ENCODE measurements around the gene MKS1.

The MKS1 gene

DNA sequence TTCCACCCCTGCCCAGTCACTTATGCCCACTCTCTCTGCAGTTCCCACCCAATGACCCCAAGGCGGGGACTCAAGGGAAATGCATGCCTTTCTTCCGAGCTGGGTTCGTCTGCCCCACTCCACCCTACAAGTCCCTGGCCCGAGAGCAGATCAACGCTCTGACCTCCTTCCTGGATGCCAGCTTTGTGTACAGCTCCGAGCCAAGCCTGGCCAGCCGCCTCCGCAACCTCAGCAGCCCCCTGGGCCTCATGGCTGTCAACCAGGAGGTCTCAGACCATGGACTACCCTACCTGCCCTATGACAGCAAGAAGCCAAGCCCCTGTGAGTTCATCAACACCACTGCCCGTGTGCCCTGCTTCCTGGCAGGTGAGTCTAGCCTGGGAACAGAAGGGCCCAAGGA is 33.1 kb upstream of the MKS1 start:
- Histone ChIP-seq H3K4me1 (ENCODE audit: insufficient read depth, low read length) (no peaks in the 10 kb centered on the region), H3K36me3 (ENCODE audit: insufficient read depth, low read depth, low read length) (no peaks in the 10 kb centered on the region), H3K9me3 (ENCODE audit: insufficient read depth, low read depth, low read length) (peaks cover 8% of the 10 kb centered on the region; the same call in 1 of the 2 replicates), H3K9ac (ENCODE audit: low read depth, low read length) (no peak overlapping the region), H3K27me3 (ENCODE audit: insufficient read depth, low read length) (peaks cover 79% of the 10 kb centered on the region), H3K4me3 (ENCODE audit: low read length) (no peak overlapping the region), H3K27ac (ENCODE audit: low read length) (no peak overlapping the region)

GRCh38 chr17:58250344-58251011 is 31.4 kb upstream of the MKS1 start:
- Histone ChIP-seq H3K4me1 (ENCODE audit: insufficient read depth, low read length) (no peaks in the 10 kb centered on the region), H3K36me3 (ENCODE audit: insufficient read depth, low read depth, low read length) (no peaks in the 10 kb centered on the region), H3K9me3 (ENCODE audit: insufficient read depth, low read depth, low read length) (peaks cover 8% of the 10 kb centered on the region; the same call in 1 of the 2 replicates), H3K27ac (ENCODE audit: low read length) (no peak overlapping the region), H3K27me3 (ENCODE audit: insufficient read depth, low read length) (peaks cover 96% of the 10 kb centered on the region), H3K4me3 (ENCODE audit: low read length) (no peak overlapping the region), H3K9ac (ENCODE audit: low read depth, low read length) (no peak overlapping the region)

- Histone ChIP-seq H3K36me3 (ENCODE audit: insufficient read depth, low read depth, low read length) (no peaks in the 10 kb centered on the region), H3K9me3 (ENCODE audit: insufficient read depth, low read depth, low read length) (peaks cover 8% of the 10 kb centered on the region; the same call in 1 of the 2 replicates), H3K27ac (ENCODE audit: low read length) (no peak overlapping the region), H3K9ac (ENCODE audit: low read depth, low read length) (no peak overlapping the region), H3K27me3 (ENCODE audit: insufficient read depth, low read length) (peaks cover 97% of the 10 kb centered on the region), H3K4me1 (ENCODE audit: insufficient read depth, low read length) (no peaks in the 10 kb centered on the region), H3K4me3 (ENCODE audit: low read length) (peak overlapping the region; percentile 63)
Observed at GRCh38 chr17:58249270-58250133, 30.4 kb upstream of the MKS1 start.

DNA sequence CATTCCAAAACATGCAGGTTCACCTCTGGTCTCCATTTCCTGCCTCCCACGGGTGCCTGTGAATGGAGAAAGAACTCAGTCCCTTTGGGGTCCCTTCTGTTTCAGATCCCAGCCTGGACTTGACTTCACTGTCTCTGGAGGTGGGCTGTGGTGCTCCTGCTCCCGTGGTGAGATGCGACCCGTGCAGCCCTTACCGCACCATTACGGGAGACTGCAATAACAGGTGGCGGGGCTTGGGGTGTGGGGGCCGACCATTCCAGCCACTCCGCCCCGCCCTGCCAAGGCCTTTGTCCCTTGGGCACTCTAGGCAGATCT is 29.9 kb upstream of the MKS1 start:
- Histone ChIP-seq H3K9me3 (ENCODE audit: insufficient read depth, low read depth, low read length) (peaks cover 8% of the 10 kb centered on the region; the same call in 1 of the 2 replicates), H3K4me1 (ENCODE audit: insufficient read depth, low read length) (no peaks in the 10 kb centered on the region), H3K36me3 (ENCODE audit: insufficient read depth, low read depth, low read length) (no peaks in the 10 kb centered on the region), H3K4me3 (ENCODE audit: low read length) (peak overlapping the region; percentile 63), H3K27me3 (ENCODE audit: insufficient read depth, low read length) (peaks cover 97% of the 10 kb centered on the region), H3K27ac (ENCODE audit: low read length) (no peak overlapping the region), H3K9ac (ENCODE audit: low read depth, low read length) (no peak overlapping the region)

- H3K9ac ChIP-seq (ENCODE audit: low read depth, low read length): no peak overlapping the region
- no peak overlapping the region for H3K4me3 ChIP-seq (ENCODE audit: low read length)
- no peaks in the 10 kb centered on the region for H3K4me1 ChIP-seq (ENCODE audit: insufficient read depth, low read length)
- H3K27ac ChIP-seq (ENCODE audit: low read length): no peak overlapping the region
- H3K36me3 ChIP-seq (ENCODE audit: insufficient read depth, low read depth, low read length): no peaks in the 10 kb centered on the region
- H3K27me3 ChIP-seq (ENCODE audit: insufficient read depth, low read length): peaks cover 97% of the 10 kb centered on the region
- H3K9me3 ChIP-seq (ENCODE audit: insufficient read depth, low read depth, low read length): peaks cover 8% of the 10 kb centered on the region; the same call in 1 of the 2 replicates
Observed at GRCh38 chr17:58247511-58248363, 28.7 kb upstream of the MKS1 start.

DNA sequence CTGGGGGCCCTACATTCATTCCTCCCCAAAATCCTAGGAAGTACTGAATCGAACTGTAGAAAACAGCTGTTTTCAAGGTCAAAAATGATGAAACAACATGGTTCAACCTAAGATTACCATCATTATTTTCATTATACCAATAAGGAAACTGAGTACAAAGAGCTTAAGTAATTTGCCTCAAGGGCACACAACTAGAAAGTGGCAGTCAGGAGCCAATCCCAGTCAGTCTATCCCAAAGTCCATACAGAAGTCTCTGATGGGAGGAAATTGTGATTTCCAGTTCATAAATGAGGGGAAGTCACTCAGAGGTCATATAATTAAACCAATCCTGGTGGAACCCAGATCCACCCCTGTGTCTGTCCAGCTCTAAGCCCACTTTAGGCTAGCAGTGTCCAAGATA is 27.7 kb upstream of the MKS1 start:
- H3K4me3 ChIP-seq (ENCODE audit: low read length): no peak overlapping the region
- no peak overlapping the region for H3K27ac ChIP-seq (ENCODE audit: low read length)
- H3K4me1 ChIP-seq (ENCODE audit: insufficient read depth, low read length): no peaks in the 10 kb centered on the region
- H3K9ac ChIP-seq (ENCODE audit: low read depth, low read length): no peak overlapping the region
- peaks cover 8% of the 10 kb centered on the region; the same call in 1 of the 2 replicates for H3K9me3 ChIP-seq (ENCODE audit: insufficient read depth, low read depth, low read length)
- no peaks in the 10 kb centered on the region for H3K36me3 ChIP-seq (ENCODE audit: insufficient read depth, low read depth, low read length)
- H3K27me3 ChIP-seq (ENCODE audit: insufficient read depth, low read length): peaks cover 96% of the 10 kb centered on the region

DNA sequence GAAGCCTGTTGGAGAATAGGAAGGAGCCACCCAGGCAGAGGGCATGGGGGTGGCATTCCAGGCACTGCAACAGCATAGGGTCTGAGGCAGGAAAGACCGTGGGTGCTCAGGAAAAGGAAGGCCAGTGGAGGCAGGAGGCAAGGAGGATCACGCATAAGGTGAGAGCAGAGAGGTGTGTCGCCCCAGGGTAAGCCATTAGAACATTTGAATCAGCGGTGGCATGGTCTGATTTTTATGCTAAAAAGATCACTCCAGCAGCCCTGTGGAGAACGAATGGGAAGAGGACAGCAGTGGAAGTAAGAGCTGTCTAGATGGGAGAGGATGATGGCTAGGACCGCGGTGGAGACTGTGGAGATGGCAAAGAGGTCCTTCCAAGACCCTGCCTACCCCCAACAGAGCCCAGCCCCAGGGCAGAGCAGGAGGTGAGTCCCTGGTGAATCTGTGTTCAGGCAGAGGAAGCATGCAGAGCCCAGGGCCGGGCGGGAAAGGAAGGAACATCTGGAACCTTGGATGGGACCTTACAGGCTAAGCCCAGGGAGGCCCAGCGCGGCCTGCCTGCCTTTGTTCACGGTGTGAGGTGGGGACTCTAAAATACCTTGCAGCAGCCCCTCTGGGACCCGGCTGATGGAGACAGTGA is 27.2 kb upstream of the MKS1 start:
- Histone ChIP-seq H3K36me3 (ENCODE audit: insufficient read depth, low read depth, low read length) (no peaks in the 10 kb centered on the region), H3K27me3 (ENCODE audit: insufficient read depth, low read length) (peaks cover 96% of the 10 kb centered on the region), H3K4me1 (ENCODE audit: insufficient read depth, low read length) (no peaks in the 10 kb centered on the region), H3K9ac (ENCODE audit: low read depth, low read length) (no peak overlapping the region), H3K27ac (ENCODE audit: low read length) (no peak overlapping the region), H3K4me3 (ENCODE audit: low read length) (no peak overlapping the region), H3K9me3 (ENCODE audit: insufficient read depth, low read depth, low read length) (peaks cover 8% of the 10 kb centered on the region; the same call in 1 of the 2 replicates)

- no peak overlapping the region for H3K9ac ChIP-seq (ENCODE audit: low read depth, low read length)
Observed at GRCh38 chr17:58245428-58246103, 26.5 kb upstream of the MKS1 start.

DNA sequence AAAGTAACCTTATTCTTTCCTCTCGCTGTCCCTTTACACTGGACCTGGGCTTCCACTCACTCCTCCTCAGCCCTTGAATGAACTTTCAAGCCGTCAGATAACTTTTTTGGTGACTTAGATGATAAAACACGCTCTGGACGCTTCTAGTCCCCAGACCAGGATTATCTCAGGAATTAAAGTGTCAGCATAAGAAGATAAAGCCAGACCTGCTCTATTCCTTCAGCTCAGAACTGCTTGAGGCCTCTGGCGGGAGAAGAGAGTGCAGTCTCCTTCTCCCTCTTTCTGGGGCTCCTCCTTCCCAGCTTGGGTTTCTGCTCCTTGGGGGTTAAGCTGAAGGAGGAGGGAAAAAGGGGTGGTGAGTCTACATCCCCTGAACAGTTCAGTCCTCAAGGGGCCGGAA is 25.9 kb upstream of the MKS1 start:
- H3K9me3 ChIP-seq (ENCODE audit: insufficient read depth, low read depth, low read length): peaks cover 2% of the 10 kb centered on the region; the same call in 1 of the 2 replicates
- H3K9ac ChIP-seq (ENCODE audit: low read depth, low read length): no peak overlapping the region
- H3K27me3 ChIP-seq (ENCODE audit: insufficient read depth, low read length): peaks cover 93% of the 10 kb centered on the region

More at GRCh38 chr17:58245428-58246103, 26.5 kb upstream of the MKS1 start:
- Histone ChIP-seq H3K9me3 (ENCODE audit: insufficient read depth, low read depth, low read length) (peaks cover 8% of the 10 kb centered on the region; the same call in 1 of the 2 replicates), H3K27me3 (ENCODE audit: insufficient read depth, low read length) (peaks cover 93% of the 10 kb centered on the region), H3K4me3 (ENCODE audit: low read length) (no peak overlapping the region), H3K36me3 (ENCODE audit: insufficient read depth, low read depth, low read length) (no peaks in the 10 kb centered on the region), H3K27ac (ENCODE audit: low read length) (no peak overlapping the region), H3K4me1 (ENCODE audit: insufficient read depth, low read length) (no peaks in the 10 kb centered on the region)

GRCh38 chr17:58242171-58242784 is 23.2 kb upstream of the MKS1 start:
- no peaks in the 10 kb centered on the region for H3K9me3 ChIP-seq (ENCODE audit: insufficient read depth, low read depth, low read length)
- peaks cover 88% of the 10 kb centered on the region for H3K27me3 ChIP-seq (ENCODE audit: insufficient read depth, low read length)
- H3K27ac ChIP-seq (ENCODE audit: low read length): no peak overlapping the region
- H3K4me3 ChIP-seq (ENCODE audit: low read length): no peak overlapping the region
- no peaks in the 10 kb centered on the region for H3K4me1 ChIP-seq (ENCODE audit: insufficient read depth, low read length)
- H3K9ac ChIP-seq (ENCODE audit: low read depth, low read length): no peak overlapping the region
- no peaks in the 10 kb centered on the region for H3K36me3 ChIP-seq (ENCODE audit: insufficient read depth, low read depth, low read length)

More for the DNA sequence above, 25.9 kb upstream of the MKS1 start:
- H3K4me3 ChIP-seq (ENCODE audit: low read length): no peak overlapping the region
- H3K36me3 ChIP-seq (ENCODE audit: insufficient read depth, low read depth, low read length): no peaks in the 10 kb centered on the region
- no peak overlapping the region for H3K27ac ChIP-seq (ENCODE audit: low read length)
- no peaks in the 10 kb centered on the region for H3K4me1 ChIP-seq (ENCODE audit: insufficient read depth, low read length)

Data from iPS-20b (cell line).